Breast epithelium (tissue), 3 donors: ENCODE measurements around the gene URAD.

Experiments
- POLR2A ChIP-seq: fragments of 450-650 bp; IDR thresholded peaks from one replicate; pipeline ENCODE4 v1.6.1; 2016; ENCODE audit warnings: antibody characterized with exemption, mild to moderate bottlenecking, moderate library complexity
- POLR2AphosphoS5 ChIP-seq, 3 donors: sonication (generic); formaldehyde crosslinking; IDR thresholded peaks; one replicate each; pipeline ENCODE4 v1.6.1; 2017; ENCODE audit warnings: antibody characterized with exemption in 3 of 3

- TF ChIP-seq POLR2AphosphoS5 (IDR thresholded peaks at IDR 0.05): no peak
- no peak for TF ChIP-seq POLR2A
Measured at GRCh38 chr13:27978301-27978968, 10.1 kb downstream of the URAD start.
